HCT116 (cell line): ENCODE results near the gene RASGRF1.

ENCODE experiments used
- CTCF ChIP-seq, 3 experiments: fragments of 200-600 bp in 1 of 3; sonication (generic) in 1 of 3; IDR thresholded peaks in 2 of 3; conservative IDR thresholded peaks in 1 of 3; 2 replicates each; pipeline ENCODE4 v1.5.1; 2012 to 2017; ENCODE audit warnings: low read depth in 2 of 3, low read length in 2 of 3, antibody characterized with exemption in 1 of 3, borderline replicate concordance in 1 of 3, control low read depth in 1 of 3, mild to moderate bottlenecking in 1 of 3, mixed read lengths in 1 of 3, mixed run types in 1 of 3, moderate library complexity in 1 of 3; ENCODE audit not compliant: insufficient read depth in 1 of 3
- EZH2 ChIP-seq: fragments of 200-600 bp; sonication (generic); IDR thresholded peaks from 2 replicates; pipeline ENCODE4 v1.6.1; 2017; ENCODE audit warnings: antibody characterized with exemption, mixed run types
- JUND ChIP-seq: IDR thresholded peaks from 2 replicates; pipeline ENCODE4 v1.6.1; 2012
- MAX ChIP-seq: IDR thresholded peaks from 2 replicates; pipeline ENCODE4 v1.6.1; 2012
- POLR2A ChIP-seq: IDR thresholded peaks from 2 replicates; pipeline ENCODE4 v1.7.0; 2011; ENCODE audit warnings: borderline replicate concordance; ENCODE audit not compliant: insufficient read depth, insufficient read length; ENCODE audit errors: extremely low read depth
- ZBTB33 ChIP-seq: IDR thresholded peaks from 2 replicates; pipeline ENCODE4 v1.6.1; 2011; ENCODE audit warnings: mild to moderate bottlenecking, low read length, moderate library complexity; ENCODE audit not compliant: insufficient replicate concordance; ENCODE audit errors: extremely low read depth

GRCh38 chr15:78978601-78979179 lies 111.9 kb downstream of the RASGRF1 start:
- TF ChIP-seq ZBTB33 (no peak), EZH2 (no peak), CTCF (IDR thresholded peaks at IDR 0.05 in 2 of 3, conservative IDR thresholded peaks at IDR 0.05 in 1 of 3; ENCODE audit: borderline replicate concordance in 1 of 3, insufficient read depth in 1 of 3, low read depth in 2 of 3, low read length in 2 of 3) (no peak), MAX (no peak), POLR2A (no peak), JUND (no peak)
